HG03342 (cell line): ENCODE measurements around the gene WDR54.
A peak's percentile ranks its signal among the peaks of the same experiment; 100 is the strongest.
"Not testable (repeated sequence)": the region's sequence is repeated elsewhere in the genome, so short reads cannot be mapped to it uniquely, and the experiment has no call there.

Experiments
- ATAC-seq: cut with Tn5 transposase; IDR thresholded peaks from one replicate; pipeline ENCODE4 v1.9.1; 2021; ENCODE audit warnings: mild to moderate bottlenecking, moderate library complexity; ENCODE audit not compliant: unreplicated experiment

The WDR54 gene

GRCh38 chr2:74427551-74427950 is 6.0 kb downstream of the WDR54 start:
- no peak for ATAC-seq

- no peak for ATAC-seq
These were observed 7.1 kb downstream of the WDR54 start for GRCh38 chr2:74428675-74429074.

- no peak for ATAC-seq
These were observed 8.2 kb downstream of the WDR54 start for GRCh38 chr2:74429487-74430451.

GRCh38 chr2:74430502-74430901 is 9.0 kb downstream of the WDR54 start:
- ATAC-seq, result no peak

GRCh38 chr2:74436111-74436805 is 14.7 kb downstream of the WDR54 start:
- ATAC-seq, result no peak

- ATAC-seq, result no peak
These were observed 15.5 kb downstream of the WDR54 start for GRCh38 chr2:74436848-74437695.

- no peak for ATAC-seq
These were observed 16.7 kb downstream of the WDR54 start for GRCh38 chr2:74438248-74438647.

- no peak for ATAC-seq
These were observed 17.8 kb downstream of the WDR54 start for GRCh38 chr2:74439373-74439772.

GRCh38 chr2:74439803-74440377 is 18.4 kb downstream of the WDR54 start:
- ATAC-seq, result no peak

- ATAC-seq, result peak; percentile 91
These were observed 19.0 kb downstream of the WDR54 start for GRCh38 chr2:74440378-74441169.

- no peak for ATAC-seq
These were observed 19.7 kb downstream of the WDR54 start for GRCh38 chr2:74441170-74441689.

GRCh38 chr2:74441690-74442482 is 20.4 kb downstream of the WDR54 start, which contains the start of gene RTKN:
Gene RTKN (minus strand): TSS chr2:74441937. CDS start chr2:74441816, 121 bp downstream.
- ATAC-seq, result no peak

- ATAC-seq, result not testable (repeated sequence)
These were observed 21.2 kb downstream of the WDR54 start for GRCh38 chr2:74442483-74443297.

GRCh38 chr2:74444498-74445318 is 23.2 kb downstream of the WDR54 start:
- no peak for ATAC-seq

- ATAC-seq, result no peak
These were observed 25.9 kb downstream of the WDR54 start for GRCh38 chr2:74447230-74447999.

GRCh38 chr2:74448771-74449170 is 27.2 kb downstream of the WDR54 start:
- ATAC-seq, result no peak
